ENCODE data around the gene ARFGAP3.
"Not testable (repeated sequence)": the region's sequence is repeated elsewhere in the genome, so short reads cannot be mapped to it uniquely, and the experiment has no call there.

ARFGAP3 gene

GRCh38 chr22:42769574-42770447 lies 87.3 kb downstream of the ARFGAP3 start:
- DNase-seq: no peak

DNA sequence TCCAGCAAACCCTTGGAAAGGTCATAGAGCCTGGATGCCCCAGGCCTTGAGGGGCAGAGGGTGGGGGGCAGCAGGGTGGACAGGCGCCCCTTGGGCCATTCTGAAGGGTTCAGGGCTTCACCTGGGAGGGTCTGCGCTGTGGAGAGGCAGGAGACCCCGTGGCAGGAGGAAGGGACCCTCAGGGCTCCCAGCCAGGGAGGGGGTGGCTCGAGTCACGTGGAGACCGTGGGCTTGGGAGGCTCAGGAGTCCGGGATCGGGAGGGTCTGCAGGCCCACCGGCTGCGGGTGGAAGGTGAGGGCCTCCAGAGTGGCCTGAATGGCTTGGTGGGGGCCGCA lies 87.9 kb downstream of the ARFGAP3 start:
- no peak for DNase-seq

GRCh38 chr22:42768385-42769035 lies 88.6 kb downstream of the ARFGAP3 start:
- DNase-seq: no peak

- DNase-seq: no peak
Observed at GRCh38 chr22:42766860-42767259, 90.2 kb downstream of the ARFGAP3 start.

- no peak for DNase-seq
Observed at GRCh38 chr22:42764895-42765363, 92.1 kb downstream of the ARFGAP3 start.

- DNase-seq: peak in 27 of 58 donors; percentile 1 to 49 (median 19)
Observed at GRCh38 chr22:42763965-42764480, 93.0 kb downstream of the ARFGAP3 start.

DNA sequence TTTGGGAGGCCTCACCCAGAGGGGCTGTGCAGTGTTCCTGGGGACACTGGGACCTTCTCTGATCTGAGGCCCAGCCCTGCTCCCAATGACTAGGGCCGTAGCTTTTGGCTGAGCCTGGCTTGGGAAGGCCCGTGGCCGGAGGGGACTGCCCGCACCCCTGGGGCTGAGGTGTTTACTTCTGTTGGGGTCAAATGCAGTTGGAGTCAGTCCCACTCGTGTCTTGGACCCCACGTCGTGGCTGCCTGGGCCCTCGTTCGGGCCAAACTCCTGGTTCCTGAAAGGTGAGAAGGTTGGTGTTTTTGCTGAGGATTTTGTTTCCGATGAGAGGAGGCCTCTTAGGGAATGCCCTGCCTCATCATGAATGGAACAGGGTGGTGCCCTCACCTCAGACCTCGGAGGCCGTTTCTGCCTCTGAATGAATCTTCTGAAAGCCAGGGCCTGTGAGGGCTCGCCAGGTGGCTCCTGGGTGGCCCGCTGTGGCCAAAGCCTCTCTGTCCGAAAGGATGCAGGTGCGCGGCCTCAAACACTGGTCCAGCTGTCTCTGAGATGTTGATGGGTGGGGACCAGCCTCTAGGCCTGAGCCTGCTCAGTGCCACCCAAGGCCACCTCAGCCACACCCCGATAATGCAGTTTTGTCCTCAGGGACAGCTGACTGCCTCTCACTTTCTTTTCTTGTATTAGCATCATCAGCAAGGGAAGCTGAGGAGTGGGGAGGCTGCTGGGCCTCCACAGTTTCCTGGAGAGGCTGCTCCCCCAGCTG lies 96.1 kb downstream of the ARFGAP3 start:
- no peak for DNase-seq

DNA sequence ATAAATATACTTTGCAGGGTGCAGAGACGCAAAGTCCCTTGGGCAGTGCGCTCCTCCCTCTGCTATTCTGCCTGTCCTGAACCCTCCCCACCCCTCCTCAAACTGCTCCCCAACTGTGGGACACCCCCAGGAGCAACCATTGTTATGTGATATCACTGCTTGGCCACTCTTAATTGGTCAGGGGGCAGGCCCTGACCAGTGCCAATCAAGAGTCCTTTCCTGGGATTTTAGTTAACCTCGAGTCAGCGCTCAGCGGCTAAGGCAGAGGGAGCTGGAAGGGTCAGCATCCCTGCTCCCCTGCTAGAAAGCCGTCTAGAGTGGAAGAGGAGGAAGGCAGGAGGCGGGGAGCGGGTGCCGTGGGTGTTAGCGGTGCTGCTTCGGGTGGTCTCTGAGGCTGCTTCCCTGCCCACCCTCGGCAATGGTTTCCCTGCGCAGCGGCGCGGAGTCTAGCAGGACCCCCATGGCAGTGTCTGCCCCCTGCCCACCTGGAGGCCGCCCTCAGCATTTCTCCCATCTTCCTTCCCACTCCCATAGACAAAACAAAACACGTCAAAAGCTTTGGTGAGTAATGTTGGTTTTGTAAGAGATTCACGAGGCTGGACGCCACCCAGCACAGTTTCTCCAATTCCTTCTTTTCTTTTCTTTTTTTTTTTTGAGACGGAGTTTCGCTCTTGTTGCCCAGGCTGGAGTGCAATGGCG lies 98.0 kb downstream of the ARFGAP3 start:
- DNase-seq: no peak

- not testable (repeated sequence) for DNase-seq
Observed at GRCh38 chr22:42755553-42755952, 101.5 kb downstream of the ARFGAP3 start.

GRCh38 chr22:42755121-42755520 lies 102.0 kb downstream of the ARFGAP3 start:
- not testable (repeated sequence) for DNase-seq

GRCh38 chr22:42754658-42755057 lies 102.4 kb downstream of the ARFGAP3 start:
- no peak for DNase-seq

- no peak for DNase-seq
Observed at GRCh38 chr22:42752912-42753311, 104.2 kb downstream of the ARFGAP3 start.

DNA sequence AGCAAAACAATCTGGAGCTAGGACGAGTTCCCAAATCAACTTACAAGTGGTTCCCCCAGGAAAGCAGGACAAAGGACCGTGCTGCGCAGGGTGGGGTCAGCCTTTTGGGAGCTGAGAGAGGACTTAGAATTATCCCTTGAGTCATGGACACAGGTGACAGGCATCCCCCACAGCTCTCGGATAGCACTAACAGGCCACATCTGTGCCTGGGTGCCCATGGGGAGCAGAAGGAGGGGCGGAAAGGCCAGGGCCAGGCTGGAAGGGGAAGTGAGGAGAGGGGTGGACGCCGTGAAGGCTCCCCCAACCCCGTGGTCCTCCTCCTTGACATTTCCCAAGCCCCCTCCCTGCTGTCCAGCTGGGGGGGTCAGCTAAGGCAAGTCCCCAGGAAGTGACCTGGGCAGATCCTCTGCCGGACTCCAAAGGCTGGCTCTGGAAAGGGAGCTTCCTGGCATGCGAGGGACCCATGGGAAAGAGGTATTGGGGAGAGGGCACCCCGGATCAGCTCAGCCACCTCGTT lies 104.8 kb downstream of the ARFGAP3 start:
- no peak for DNase-seq

DNA sequence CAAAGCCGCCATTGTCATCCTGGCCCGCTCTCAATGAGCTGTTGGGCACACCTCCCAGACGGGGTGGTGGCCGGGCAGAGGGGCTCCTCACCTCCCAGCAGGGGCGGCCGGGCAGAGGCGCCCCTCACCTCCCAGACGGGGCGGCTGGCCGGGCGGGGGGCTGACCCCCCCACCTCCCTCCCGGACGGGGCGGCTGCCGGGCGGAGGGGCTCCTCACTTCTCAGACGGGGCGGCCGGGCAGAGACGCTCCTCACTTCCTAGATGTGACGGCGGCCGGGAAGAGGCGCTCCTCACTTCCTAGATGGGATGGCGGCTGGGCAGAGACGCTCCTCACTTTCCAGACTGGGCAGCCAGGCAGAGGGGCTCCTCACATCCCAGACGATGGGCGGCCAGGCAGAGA lies 106.7 kb downstream of the ARFGAP3 start:
- not testable (repeated sequence) for DNase-seq

DNA sequence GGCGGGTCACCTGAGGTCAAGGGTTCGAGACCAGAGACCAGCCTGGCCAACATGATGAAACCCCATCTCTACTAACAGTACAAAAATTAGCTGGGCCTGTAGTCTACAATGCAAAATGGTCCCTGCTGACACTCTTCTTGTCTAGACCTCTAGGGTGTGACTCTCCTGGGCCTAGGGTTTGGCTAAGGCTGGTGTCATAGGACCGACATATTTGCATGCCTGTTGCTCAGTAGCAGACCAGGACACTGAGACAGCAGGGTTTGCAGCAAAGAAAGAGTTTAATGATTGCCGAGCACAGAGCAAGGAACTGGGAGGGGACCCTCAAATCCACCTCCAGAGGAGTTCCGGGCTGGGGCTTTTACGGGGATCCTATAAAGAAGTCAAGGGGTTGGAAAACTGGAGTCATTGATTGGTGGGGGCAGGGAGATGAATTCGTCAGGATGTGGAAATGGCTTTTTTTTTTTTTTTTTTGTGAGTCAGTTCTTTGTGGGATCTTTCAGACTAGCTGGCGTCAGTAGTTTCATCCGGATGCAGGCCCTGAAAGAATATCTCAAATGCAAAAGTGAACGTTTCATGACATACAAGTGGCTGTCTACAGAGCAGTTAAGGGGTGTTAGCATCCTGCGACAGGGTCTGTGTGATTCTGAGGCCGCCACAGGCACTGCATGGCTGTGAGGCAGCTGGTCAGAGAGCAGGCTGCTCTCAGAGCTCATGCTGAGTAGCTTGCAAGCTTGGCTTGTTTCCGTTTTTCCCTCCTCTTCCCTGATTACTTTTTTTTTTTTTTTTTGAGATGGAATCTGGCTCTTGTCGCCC lies 109.2 kb downstream of the ARFGAP3 start:
- no peak for DNase-seq
